ENCODE measurements around the gene PRELP.
"Not testable (repeated sequence)": the region's sequence is repeated elsewhere in the genome, so short reads cannot be mapped to it uniquely, and the experiment has no call there.

The PRELP gene

GRCh38 chr1:203507759-203508158 is 32.2 kb downstream of the PRELP start:
- no peak for DNase-seq (ENCODE audit: low read depth)

- DNase-seq (ENCODE audit: low read depth) = no peak
These were observed 33.0 kb downstream of the PRELP start for GRCh38 chr1:203508463-203509073.

GRCh38 chr1:203509135-203509534 is 33.5 kb downstream of the PRELP start:
- DNase-seq (ENCODE audit: low read depth) = no peak

- no peak for DNase-seq (ENCODE audit: low read depth)
These were observed 35.9 kb downstream of the PRELP start for GRCh38 chr1:203511513-203511912.

- no peak for DNase-seq (ENCODE audit: low read depth)
These were observed 36.3 kb downstream of the PRELP start for GRCh38 chr1:203511930-203512329.

GRCh38 chr1:203512517-203512847 is 36.9 kb downstream of the PRELP start:
- no peak for DNase-seq (ENCODE audit: low read depth)

GRCh38 chr1:203512848-203513584 is 37.4 kb downstream of the PRELP start:
- DNase-seq (ENCODE audit: low read depth) = no peak

GRCh38 chr1:203513585-203514031 is 38.0 kb downstream of the PRELP start:
- DNase-seq (ENCODE audit: low read depth) = no peak

GRCh38 chr1:203516184-203516583 is 40.6 kb downstream of the PRELP start:
- DNase-seq (ENCODE audit: low read depth) = no peak

GRCh38 chr1:203516906-203517305 is 41.3 kb downstream of the PRELP start:
- no peak for DNase-seq (ENCODE audit: low read depth)

GRCh38 chr1:203517426-203518110 is 42.0 kb downstream of the PRELP start:
- DNase-seq (ENCODE audit: low read depth) = no peak

GRCh38 chr1:203518139-203518538 is 42.5 kb downstream of the PRELP start:
- DNase-seq (ENCODE audit: low read depth) = not testable (repeated sequence)

GRCh38 chr1:203518541-203518940 is 42.9 kb downstream of the PRELP start:
- DNase-seq (ENCODE audit: low read depth) = no peak

GRCh38 chr1:203519053-203519840 is 43.6 kb downstream of the PRELP start:
- no peak for DNase-seq (ENCODE audit: low read depth)

GRCh38 chr1:203519896-203520295 is 44.3 kb downstream of the PRELP start:
- DNase-seq (ENCODE audit: low read depth) = no peak

- DNase-seq (ENCODE audit: low read depth) = no peak
These were observed 44.7 kb downstream of the PRELP start for GRCh38 chr1:203520315-203520714.

GRCh38 chr1:203521074-203521794 is 45.6 kb downstream of the PRELP start:
- no peak for DNase-seq (ENCODE audit: low read depth)

- no peak for DNase-seq (ENCODE audit: low read depth)
These were observed 46.2 kb downstream of the PRELP start for GRCh38 chr1:203521812-203522211.

GRCh38 chr1:203522237-203522636 is 46.6 kb downstream of the PRELP start:
- DNase-seq (ENCODE audit: low read depth) = no peak

GRCh38 chr1:203523667-203524066 is 48.1 kb downstream of the PRELP start:
- no peak for DNase-seq (ENCODE audit: low read depth)

GRCh38 chr1:203524152-203524551 is 48.5 kb downstream of the PRELP start:
- DNase-seq (ENCODE audit: low read depth) = no peak

GRCh38 chr1:203524824-203525223 is 49.2 kb downstream of the PRELP start:
- no peak for DNase-seq (ENCODE audit: low read depth)
